Gastrocnemius medialis (tissue), 4 donors: ENCODE data around the gene SEC11A.

ENCODE experiments used
- CTCF ChIP-seq, 5 experiments: fragments of 450-650 bp in 3 of 5; fragments of 200-600 bp in 2 of 5; sonication (generic) in 2 of 5; IDR thresholded peaks in 4 of 5; conservative IDR thresholded peaks in 1 of 5; 1 replicate in 4 of 5; 2 replicates in 1 of 5; pipeline ENCODE4 v1.5.1; 2016 to 2019; ENCODE audit warnings: antibody characterized with exemption in 5 of 5, mild to moderate bottlenecking in 3 of 5, moderate library complexity in 3 of 5
- POLR2A ChIP-seq, 2 donors: fragments of 450-650 bp; IDR thresholded peaks; one replicate each; pipeline ENCODE4 v1.6.1; 2017; ENCODE audit warnings: antibody characterized with exemption in 2 of 2, mild to moderate bottlenecking in 2 of 2, moderate library complexity in 2 of 2

GRCh38 chr15:84727429-84727828, 11.5 kb upstream of the SEC11A start:
- no peak for TF ChIP-seq CTCF (IDR thresholded peaks at IDR 0.05 in 4 of 5, conservative IDR thresholded peaks at IDR 0.05 in 1 of 5)
- TF ChIP-seq POLR2A (IDR thresholded peaks at IDR 0.05): no peak
